HFFc6 (cell line): ENCODE data around the gene QSOX1. TPM values are rescaled to one million over a fixed set of nuclear protein-coding genes. Genes with fewer than 3 reads are reported as not detected.

Experiments used
- DNase-seq: peaks from one replicate; pipeline ENCODE4 v3.0.0-alpha.2; 2018
- H3K27ac Mint-ChIP-seq: 2 replicates; pipeline ENCODE4 v1.8.0; 2020; ENCODE audit warnings: mild to moderate bottlenecking, mixed read lengths
- H3K27me3 Mint-ChIP-seq: 2 replicates; pipeline ENCODE4 v1.8.0; 2021; ENCODE audit warnings: mild to moderate bottlenecking, moderate library complexity, mixed read lengths; ENCODE audit not compliant: insufficient read depth
- H3K36me3 Mint-ChIP-seq: 2 replicates; pipeline ENCODE4 v1.8.0; 2021; ENCODE audit warnings: low read depth, mixed read lengths
- H3K4me1 Mint-ChIP-seq: 2 replicates; pipeline ENCODE4 v1.8.0; 2020; ENCODE audit warnings: low read depth, mixed read lengths
- H3K4me3 Mint-ChIP-seq: 2 replicates; pipeline ENCODE4 v1.8.0; 2020; ENCODE audit warnings: mild to moderate bottlenecking, moderate library complexity, mixed read lengths
- H3K9me3 Mint-ChIP-seq: 2 replicates; pipeline ENCODE4 v1.8.0; 2020; ENCODE audit warnings: mild to moderate bottlenecking, mixed read lengths
- CTCF ChIP-seq: fragments of 200-600 bp; sonication (generic); IDR thresholded peaks from 2 replicates; pipeline ENCODE4 v1.5.0; 2021; ENCODE audit warnings: antibody characterized with exemption, mild to moderate bottlenecking
- long read RNA-seq: library from polyadenylated mRNA; unstranded; transcript quantifications from one replicate; pipeline ENCODE4 v2.0.0, GENCODE V29; 2019
- total RNA-seq, 6 experiments: library from RNA; stranded (reverse); fragmentation: NEBNext Ultra II Directional; extraction: Animal tissue kit (Norgen Biotek cat#: 25700); gene quantifications; 2 replicates in 1 of 6; 3 replicates in 5 of 6; pipeline ENCODE4 v1.2.3, GENCODE V29; 2021

QSOX1 gene, protein sequence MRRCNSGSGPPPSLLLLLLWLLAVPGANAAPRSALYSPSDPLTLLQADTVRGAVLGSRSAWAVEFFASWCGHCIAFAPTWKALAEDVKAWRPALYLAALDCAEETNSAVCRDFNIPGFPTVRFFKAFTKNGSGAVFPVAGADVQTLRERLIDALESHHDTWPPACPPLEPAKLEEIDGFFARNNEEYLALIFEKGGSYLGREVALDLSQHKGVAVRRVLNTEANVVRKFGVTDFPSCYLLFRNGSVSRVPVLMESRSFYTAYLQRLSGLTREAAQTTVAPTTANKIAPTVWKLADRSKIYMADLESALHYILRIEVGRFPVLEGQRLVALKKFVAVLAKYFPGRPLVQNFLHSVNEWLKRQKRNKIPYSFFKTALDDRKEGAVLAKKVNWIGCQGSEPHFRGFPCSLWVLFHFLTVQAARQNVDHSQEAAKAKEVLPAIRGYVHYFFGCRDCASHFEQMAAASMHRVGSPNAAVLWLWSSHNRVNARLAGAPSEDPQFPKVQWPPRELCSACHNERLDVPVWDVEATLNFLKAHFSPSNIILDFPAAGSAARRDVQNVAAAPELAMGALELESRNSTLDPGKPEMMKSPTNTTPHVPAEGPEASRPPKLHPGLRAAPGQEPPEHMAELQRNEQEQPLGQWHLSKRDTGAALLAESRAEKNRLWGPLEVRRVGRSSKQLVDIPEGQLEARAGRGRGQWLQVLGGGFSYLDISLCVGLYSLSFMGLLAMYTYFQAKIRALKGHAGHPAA
- 100 to 1,000 TPM; 321 to 467 (median 352) TPM for total RNA-seq
- long read RNA-seq, full-length matches to known transcripts, result 147 of 234 reads
- long read RNA-seq, partial matches to known transcripts, result 48 of 234 reads
- long read RNA-seq, other reads (novel, unspliced or antisense), result 39 of 234 reads

GRCh38 chr1:180154325-180155181 lies at the start of gene QSOX1:
QSOX1 (plus strand) TSS chr1:180154869; CDS start chr1:180154908, 39 bp downstream.
- peak; percentile 84 for DNase-seq
- Mint-ChIP-seq H3K27ac (peak within 1 kb of the TSS; percentile 91), H3K27me3 (no peaks in the 10 kb centered on the region; the same call in none of the 2 replicates), H3K9me3 (no peaks in the 10 kb centered on the region), H3K36me3 (peaks cover 23% of the 10 kb centered on the region; the same call in 1 of the 2 replicates), H3K4me1 (peaks cover 85% of the 10 kb centered on the region), H3K4me3 (peak within 1 kb of the TSS; percentile 96)
- peak; percentile 62 for TF ChIP-seq CTCF

DNA sequence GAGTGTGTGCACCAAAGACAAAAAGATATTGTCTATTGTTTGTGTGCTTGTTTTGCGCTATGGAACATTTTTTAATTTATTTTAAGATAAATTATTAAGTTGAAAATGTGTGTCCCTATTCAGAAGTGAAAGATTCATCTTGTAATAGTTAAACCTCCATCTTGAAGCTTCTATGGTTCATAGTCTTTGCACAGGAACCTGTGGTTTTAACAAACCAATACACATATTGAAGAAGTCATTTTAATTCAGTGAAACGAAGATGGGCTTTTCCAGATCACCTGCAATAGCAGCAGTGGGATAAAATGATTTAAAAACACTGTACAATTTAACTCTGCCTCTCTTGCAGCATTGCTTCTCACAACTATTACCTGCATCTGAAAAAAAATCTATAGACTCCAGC lies 42.6 kb upstream of the QSOX1 start:
- Mint-ChIP-seq H3K4me1 (peaks cover 5% of the 10 kb centered on the region), H3K27ac (no peak overlapping the region), H3K36me3 (peaks cover 26% of the 10 kb centered on the region), H3K9me3 (no peaks in the 10 kb centered on the region), H3K27me3 (peaks cover under 1% of the 10 kb centered on the region; the same call in 1 of the 2 replicates), H3K4me3 (no peak overlapping the region)
- TF ChIP-seq CTCF, result no peak
- DNase-seq, result no peak

DNA sequence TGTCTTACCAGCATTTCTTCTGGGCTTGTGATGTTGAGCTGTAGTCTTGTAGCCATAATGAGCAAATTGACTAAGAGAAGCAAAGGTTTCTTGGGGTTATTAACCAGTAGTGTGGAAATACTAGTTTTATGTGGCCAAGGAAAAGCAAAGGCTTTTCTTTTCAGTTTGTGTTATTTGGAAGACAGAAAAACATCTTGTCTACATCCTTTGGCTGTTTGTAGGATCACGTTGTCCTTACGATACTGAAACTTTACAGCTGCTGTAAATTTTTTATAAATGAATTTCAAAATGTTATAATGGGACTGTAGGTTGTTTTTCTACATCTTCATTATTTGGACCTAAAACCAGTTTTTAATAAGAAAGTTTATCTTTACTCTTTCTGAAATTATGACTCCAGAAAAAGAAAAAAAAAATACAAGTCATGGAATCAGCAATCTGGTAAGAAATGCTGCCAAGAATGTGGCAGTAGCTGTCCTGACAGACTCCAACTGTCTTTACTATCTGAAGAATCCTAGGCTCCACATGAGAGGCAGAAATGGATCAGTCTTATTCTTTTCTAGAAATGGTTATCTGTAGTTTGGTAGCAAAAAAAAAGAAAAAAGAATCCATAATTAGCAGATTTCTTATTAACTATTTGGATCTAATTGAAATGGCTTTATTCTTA lies 41.6 kb upstream of the QSOX1 start:
- no peak for TF ChIP-seq CTCF
- H3K9me3 Mint-ChIP-seq, result no peaks in the 10 kb centered on the region
- H3K4me3 Mint-ChIP-seq, result no peak overlapping the region
- H3K27me3 Mint-ChIP-seq, result no peaks in the 10 kb centered on the region; the same call in 1 of the 2 replicates
- peaks cover 26% of the 10 kb centered on the region for H3K36me3 Mint-ChIP-seq
- H3K27ac Mint-ChIP-seq, result no peak overlapping the region
- H3K4me1 Mint-ChIP-seq, result peaks cover 15% of the 10 kb centered on the region
- no peak for DNase-seq

DNA sequence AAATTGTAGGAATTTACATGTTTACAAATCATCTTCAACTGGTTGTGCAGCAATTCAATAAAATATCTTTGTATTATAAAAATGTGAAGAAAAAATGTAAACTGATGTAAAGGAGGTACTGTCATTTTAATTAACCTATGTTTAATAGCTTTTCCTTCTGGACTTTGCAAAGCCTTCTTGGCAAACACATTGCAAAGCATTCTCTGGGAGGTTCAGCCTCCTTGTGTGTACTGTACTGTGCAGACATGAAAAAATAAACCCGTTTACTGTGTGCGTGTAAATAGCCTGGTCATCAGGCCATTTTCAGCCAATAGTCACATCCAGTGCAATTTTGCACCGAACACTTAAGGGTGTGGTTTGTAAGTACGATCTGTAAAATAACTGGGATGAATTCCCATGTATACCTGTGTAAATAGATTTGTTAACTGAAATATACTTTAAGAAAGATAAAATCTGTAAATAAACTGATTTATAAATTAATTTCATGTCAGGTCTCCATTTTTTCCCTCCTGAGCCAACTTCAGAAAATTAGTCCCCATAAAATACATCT lies 40.2 kb upstream of the QSOX1 start:
- DNase-seq, result no peak
- Mint-ChIP-seq H3K4me1 (peaks cover 23% of the 10 kb centered on the region), H3K27me3 (no peaks in the 10 kb centered on the region; the same call in 1 of the 2 replicates), H3K4me3 (no peak overlapping the region), H3K36me3 (peaks cover 26% of the 10 kb centered on the region), H3K9me3 (no peaks in the 10 kb centered on the region), H3K27ac (no peak overlapping the region)
- no peak for TF ChIP-seq CTCF
